GM19324 (cell line): ENCODE results near the gene DNAH6.
A peak's percentile ranks its signal among the peaks of the same experiment; 100 is the strongest.

ENCODE experiments used
- ATAC-seq: cut with Tn5 transposase; IDR thresholded peaks from one replicate; pipeline ENCODE4 v1.9.1; 2021; ENCODE audit warnings: mild to moderate bottlenecking, moderate library complexity; ENCODE audit not compliant: unreplicated experiment, low FRiP score

DNAH6 gene

GRCh38 chr2:84788027-84788426 is 271.7 kb downstream of the DNAH6 start:
- no peak for ATAC-seq

GRCh38 chr2:84788498-84788897 is 272.2 kb downstream of the DNAH6 start:
- no peak for ATAC-seq

GRCh38 chr2:84792856-84793522 is 276.7 kb downstream of the DNAH6 start:
- no peak for ATAC-seq

GRCh38 chr2:84793641-84794040 is 277.3 kb downstream of the DNAH6 start:
- no peak for ATAC-seq

- no peak for ATAC-seq
Observed at GRCh38 chr2:84796798-84797197, 280.5 kb downstream of the DNAH6 start.

GRCh38 chr2:84797271-84797670 is 281.0 kb downstream of the DNAH6 start:
- ATAC-seq: no peak

- ATAC-seq: no peak
Observed at GRCh38 chr2:84799772-84800171, 283.5 kb downstream of the DNAH6 start.

GRCh38 chr2:84800194-84800805 is 284.0 kb downstream of the DNAH6 start:
- no peak for ATAC-seq

- no peak for ATAC-seq
Observed at GRCh38 chr2:84801811-84802210, 285.5 kb downstream of the DNAH6 start.

- no peak for ATAC-seq
Observed at GRCh38 chr2:84805250-84805958, 289.1 kb downstream of the DNAH6 start.

- no peak for ATAC-seq
Observed at GRCh38 chr2:84807063-84807485, 290.8 kb downstream of the DNAH6 start.

- ATAC-seq: no peak
Observed at GRCh38 chr2:84808279-84808678, 292.0 kb downstream of the DNAH6 start.

- no peak for ATAC-seq
Observed at GRCh38 chr2:84811839-84812431, 295.6 kb downstream of the DNAH6 start.

- ATAC-seq: no peak
Observed at GRCh38 chr2:84815146-84815545, 298.8 kb downstream of the DNAH6 start.

- ATAC-seq: peak; percentile 57
Observed at GRCh38 chr2:84816426-84817026, 300.2 kb downstream of the DNAH6 start.

- peak; percentile 83 for ATAC-seq
Observed at GRCh38 chr2:84817239-84817655, 300.9 kb downstream of the DNAH6 start.

GRCh38 chr2:84821806-84822205 is 305.5 kb downstream of the DNAH6 start:
- no peak for ATAC-seq

GRCh38 chr2:84823229-84823628 is 306.9 kb downstream of the DNAH6 start:
- no peak for ATAC-seq

- ATAC-seq: no peak
Observed at GRCh38 chr2:84823788-84824187, 307.5 kb downstream of the DNAH6 start.

GRCh38 chr2:84827978-84828575 is 311.8 kb downstream of the DNAH6 start:
- no peak for ATAC-seq

- ATAC-seq: no peak
Observed at GRCh38 chr2:84829693-84830092, 313.4 kb downstream of the DNAH6 start.
